Measurements from ENCODE around the gene IL4I1. TPM values are rescaled to one million over a fixed set of nuclear protein-coding genes. Genes with fewer than 3 reads are reported as not detected.

IL4I1 gene
- total and polyA plus RNA-seq, 4 donors: 0.08 to 0.75 (median 0.23) TPM

GRCh38 chr19:49860336-49861102 lies 36.2 kb downstream of the IL4I1 start:
- TF ChIP-seq, protein P1, sequence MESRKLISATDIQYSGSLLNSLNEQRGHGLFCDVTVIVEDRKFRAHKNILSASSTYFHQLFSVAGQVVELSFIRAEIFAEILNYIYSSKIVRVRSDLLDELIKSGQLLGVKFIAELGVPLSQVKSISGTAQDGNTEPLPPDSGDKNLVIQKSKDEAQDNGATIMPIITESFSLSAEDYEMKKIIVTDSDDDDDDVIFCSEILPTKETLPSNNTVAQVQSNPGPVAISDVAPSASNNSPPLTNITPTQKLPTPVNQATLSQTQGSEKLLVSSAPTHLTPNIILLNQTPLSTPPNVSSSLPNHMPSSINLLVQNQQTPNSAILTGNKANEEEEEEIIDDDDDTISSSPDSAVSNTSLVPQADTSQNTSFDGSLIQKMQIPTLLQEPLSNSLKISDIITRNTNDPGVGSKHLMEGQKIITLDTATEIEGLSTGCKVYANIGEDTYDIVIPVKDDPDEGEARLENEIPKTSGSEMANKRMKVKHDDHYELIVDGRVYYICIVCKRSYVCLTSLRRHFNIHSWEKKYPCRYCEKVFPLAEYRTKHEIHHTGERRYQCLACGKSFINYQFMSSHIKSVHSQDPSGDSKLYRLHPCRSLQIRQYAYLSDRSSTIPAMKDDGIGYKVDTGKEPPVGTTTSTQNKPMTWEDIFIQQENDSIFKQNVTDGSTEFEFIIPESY (IDR thresholded peaks at IDR 0.05): no peak
- TF ChIP-seq GABPA (IDR thresholded peaks at IDR 0.05 in 1 of 2, conservative IDR thresholded peaks at IDR 0.05 in 1 of 2): no peak
- no peak for TF ChIP-seq REST (IDR thresholded peaks at IDR 0.05)
- TF ChIP-seq SP1 (IDR thresholded peaks at IDR 0.05): no peak
- no peak for TF ChIP-seq FOXA2 (IDR thresholded peaks at IDR 0.05)
- TF ChIP-seq YY1 (IDR thresholded peaks at IDR 0.05): no peak
- TF ChIP-seq RXRA (IDR thresholded peaks at IDR 0.05): no peak
- TF ChIP-seq HNF4A (conservative IDR thresholded peaks at IDR 0.05): no peak
- TF ChIP-seq JUND (IDR thresholded peaks at IDR 0.05): no peak
- TF ChIP-seq, protein P2, sequence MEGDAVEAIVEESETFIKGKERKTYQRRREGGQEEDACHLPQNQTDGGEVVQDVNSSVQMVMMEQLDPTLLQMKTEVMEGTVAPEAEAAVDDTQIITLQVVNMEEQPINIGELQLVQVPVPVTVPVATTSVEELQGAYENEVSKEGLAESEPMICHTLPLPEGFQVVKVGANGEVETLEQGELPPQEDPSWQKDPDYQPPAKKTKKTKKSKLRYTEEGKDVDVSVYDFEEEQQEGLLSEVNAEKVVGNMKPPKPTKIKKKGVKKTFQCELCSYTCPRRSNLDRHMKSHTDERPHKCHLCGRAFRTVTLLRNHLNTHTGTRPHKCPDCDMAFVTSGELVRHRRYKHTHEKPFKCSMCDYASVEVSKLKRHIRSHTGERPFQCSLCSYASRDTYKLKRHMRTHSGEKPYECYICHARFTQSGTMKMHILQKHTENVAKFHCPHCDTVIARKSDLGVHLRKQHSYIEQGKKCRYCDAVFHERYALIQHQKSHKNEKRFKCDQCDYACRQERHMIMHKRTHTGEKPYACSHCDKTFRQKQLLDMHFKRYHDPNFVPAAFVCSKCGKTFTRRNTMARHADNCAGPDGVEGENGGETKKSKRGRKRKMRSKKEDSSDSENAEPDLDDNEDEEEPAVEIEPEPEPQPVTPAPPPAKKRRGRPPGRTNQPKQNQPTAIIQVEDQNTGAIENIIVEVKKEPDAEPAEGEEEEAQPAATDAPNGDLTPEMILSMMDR (IDR thresholded peaks at IDR 0.05; ENCODE audit: low read depth, low read length, missing input control): no peak
- TF ChIP-seq FOXA1 (IDR thresholded peaks at IDR 0.05): no peak
- TF ChIP-seq, protein P3, sequence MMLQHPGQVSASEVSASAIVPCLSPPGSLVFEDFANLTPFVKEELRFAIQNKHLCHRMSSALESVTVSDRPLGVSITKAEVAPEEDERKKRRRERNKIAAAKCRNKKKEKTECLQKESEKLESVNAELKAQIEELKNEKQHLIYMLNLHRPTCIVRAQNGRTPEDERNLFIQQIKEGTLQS (IDR thresholded peaks at IDR 0.05): no peak
- DNase-seq (ENCODE audit: low spot score): no peak
- WGBS: 82% methylated on average over 17 of the region's 17 CpGs
- no peaks in the 10 kb centered on the region for H3K27me3 ChIP-seq (ENCODE audit: control insufficient read depth in 4 of 4, insufficient read depth in 4 of 4, low read length in 3 of 4)
- no peak overlapping the region for H3K27ac ChIP-seq (ENCODE audit: low read depth in 1 of 2, low read length in 2 of 2)
- H3K9ac ChIP-seq (ENCODE audit: low read depth in 1 of 2, low read length in 2 of 2): no peak overlapping the region
- H3K4me3 ChIP-seq (ENCODE audit: low read depth in 1 of 3, low read length in 3 of 3): no peak overlapping the region
- H3K9me3 ChIP-seq (ENCODE audit: control insufficient read depth in 4 of 4, low read length in 3 of 4): no peaks in the 10 kb centered on the region
- H3K36me3 ChIP-seq (ENCODE audit: control insufficient read depth in 4 of 4, insufficient read depth in 3 of 4, low read depth in 1 of 4, low read length in 3 of 4): peaks cover 4 to 61% (median 11%) of the 10 kb centered on the region in 4 donors
- H3K4me1 ChIP-seq (ENCODE audit: control insufficient read depth in 4 of 4, insufficient read depth in 4 of 4, low read length in 3 of 4): peaks cover 6 to 9% (median 7%) of the 10 kb centered on the region in 4 donors

DNA sequence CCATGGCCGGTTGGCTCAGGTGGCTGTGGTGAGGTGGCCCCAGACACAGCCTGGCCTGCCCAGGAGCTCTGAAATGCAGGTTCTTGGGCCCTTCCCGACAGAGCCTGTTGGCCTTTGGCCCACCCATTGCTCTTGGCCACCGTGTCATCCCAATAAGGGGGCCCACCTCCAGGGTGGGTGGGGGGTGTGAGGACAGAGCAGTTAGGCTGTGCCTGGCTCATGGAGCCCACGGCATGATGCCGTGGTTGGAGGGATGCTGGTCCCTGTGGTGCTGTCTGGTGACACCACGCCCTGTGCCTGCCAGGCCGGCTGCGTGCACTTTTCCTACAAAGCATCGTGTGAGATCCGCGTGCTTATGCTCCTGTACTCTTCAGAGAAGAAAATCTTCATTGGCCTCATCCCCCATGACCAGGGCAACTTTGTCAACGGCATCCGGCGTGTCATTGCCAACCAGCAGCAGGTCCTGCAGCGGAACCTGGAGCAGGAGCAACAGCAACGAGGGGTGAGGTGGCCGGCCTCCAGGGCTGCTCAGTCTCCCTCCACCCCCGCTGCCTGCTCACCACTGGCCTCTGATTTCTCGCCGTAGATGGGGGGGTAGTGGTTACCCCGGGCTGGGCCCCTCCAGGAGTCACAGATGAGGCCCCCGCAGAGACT lies 36.9 kb downstream of the IL4I1 start:
- Histone ChIP-seq H3K9ac (ENCODE audit: low read depth in 1 of 2, low read length in 2 of 2) (no peak overlapping the region), H3K36me3 (ENCODE audit: control insufficient read depth in 4 of 4, insufficient read depth in 3 of 4, low read depth in 1 of 4, low read length in 3 of 4) (peaks cover 4 to 63% (median 11%) of the 10 kb centered on the region in 4 donors), H3K27ac (ENCODE audit: low read depth in 1 of 2, low read length in 2 of 2) (no peak overlapping the region), H3K27me3 (ENCODE audit: control insufficient read depth in 4 of 4, insufficient read depth in 4 of 4, low read length in 3 of 4) (no peaks in the 10 kb centered on the region), H3K9me3 (ENCODE audit: control insufficient read depth in 4 of 4, low read length in 3 of 4) (no peaks in the 10 kb centered on the region), H3K4me3 (ENCODE audit: low read depth in 1 of 3, low read length in 3 of 3) (no peak overlapping the region), H3K4me1 (ENCODE audit: control insufficient read depth in 4 of 4, insufficient read depth in 4 of 4, low read length in 3 of 4) (peaks cover 0 to 2% (median under 1%) of the 10 kb centered on the region in 4 donors)
- WGBS: 87% methylated on average over 22 of the region's 22 CpGs
- DNase-seq (ENCODE audit: low spot score): no peak
- TF ChIP-seq REST (IDR thresholded peaks at IDR 0.05) (no peak), HNF4A (conservative IDR thresholded peaks at IDR 0.05) (no peak), JUND (IDR thresholded peaks at IDR 0.05) (no peak), MAX (IDR thresholded peaks at IDR 0.05) (no peak), NR2F2 (IDR thresholded peaks at IDR 0.05) (no peak), YY1 (IDR thresholded peaks at IDR 0.05) (no peak), FOXA2 (IDR thresholded peaks at IDR 0.05) (no peak)
- TF ChIP-seq, protein P2 (IDR thresholded peaks at IDR 0.05; ENCODE audit: low read depth, low read length, missing input control): no peak
- TF ChIP-seq, protein P3 (IDR thresholded peaks at IDR 0.05): no peak

Data from liver (tissue), 9 donors.